Stimulated activated CD4-positive, alpha-beta T cell treated with anti-CD3 and anti-CD28 coated beads, TNF-alpha, amount 100 ng/mL, for 48 hours (primary cell): Measurements from ENCODE around the gene MAPKAPK3.

Experiments
- DNase-seq, 3 donors: peaks; one replicate each; pipeline ENCODE4 v3.0.0-alpha.2; 2020; ENCODE audit warnings: low read depth in 3 of 3

MAPKAPK3 gene

GRCh38 chr3:50626401-50626800, 9.4 kb downstream of the MAPKAPK3 start:
- no peak for DNase-seq

- no peak for DNase-seq
Observed at GRCh38 chr3:50627407-50628051, 10.6 kb downstream of the MAPKAPK3 start.

GRCh38 chr3:50628601-50629000, 11.7 kb downstream of the MAPKAPK3 start:
- no peak for DNase-seq

GRCh38 chr3:50630394-50630793, 13.4 kb downstream of the MAPKAPK3 start:
- DNase-seq: no peak

- DNase-seq: no peak
Observed at GRCh38 chr3:50630877-50631276, 13.9 kb downstream of the MAPKAPK3 start.

- no peak for DNase-seq
Observed at GRCh38 chr3:50632450-50632849, 15.5 kb downstream of the MAPKAPK3 start.

- DNase-seq: no peak
Observed at GRCh38 chr3:50633230-50633790, 16.4 kb downstream of the MAPKAPK3 start.

- no peak for DNase-seq
Observed at GRCh38 chr3:50635066-50635465, 18.1 kb downstream of the MAPKAPK3 start.

- DNase-seq: no peak
Observed at GRCh38 chr3:50637011-50637410, 20.1 kb downstream of the MAPKAPK3 start.

- no peak for DNase-seq
Observed at GRCh38 chr3:50637945-50638344, 21.0 kb downstream of the MAPKAPK3 start.

- DNase-seq: no peak
Observed at GRCh38 chr3:50639055-50639494, 22.1 kb downstream of the MAPKAPK3 start.

- DNase-seq: no peak
Observed at GRCh38 chr3:50642382-50642781, 25.4 kb downstream of the MAPKAPK3 start.

- DNase-seq: no peak
Observed at GRCh38 chr3:50644561-50644960, 27.6 kb downstream of the MAPKAPK3 start.

GRCh38 chr3:50645378-50645777, 28.4 kb downstream of the MAPKAPK3 start:
- DNase-seq: no peak

- DNase-seq: no peak
Observed at GRCh38 chr3:50648313-50648712, 31.4 kb downstream of the MAPKAPK3 start.

GRCh38 chr3:50648944-50649343, 32.0 kb downstream of the MAPKAPK3 start:
- no peak for DNase-seq

- DNase-seq: no peak
Observed at GRCh38 chr3:50649451-50649931, 32.5 kb downstream of the MAPKAPK3 start.

GRCh38 chr3:50650018-50650417, 33.1 kb downstream of the MAPKAPK3 start:
- DNase-seq: no peak

GRCh38 chr3:50651445-50651844, 34.5 kb downstream of the MAPKAPK3 start:
- DNase-seq: no peak

GRCh38 chr3:50651920-50652529, 35.1 kb downstream of the MAPKAPK3 start:
- DNase-seq: no peak

GRCh38 chr3:50652709-50653108, 35.8 kb downstream of the MAPKAPK3 start:
- DNase-seq: peak in 2 of 3 donors; percentile 33 to 40

- DNase-seq: no peak
Observed at GRCh38 chr3:50653937-50654595, 37.1 kb downstream of the MAPKAPK3 start.
